ENCODE data around the gene SMAD3.
"Not testable (repeated sequence)": the region's sequence is repeated elsewhere in the genome, so short reads cannot be mapped to it uniquely, and the experiment has no call there.

Gene SMAD3

GRCh38 chr15:67063689-67064606, 1.5 kb upstream of the SMAD3 start:
- DNase-seq, result peak in 3 of 6 experiments; percentile 14 to 64 (median 30)

- peak in 4 of 6 experiments; percentile 18 to 56 (median 44) for DNase-seq
Measured at GRCh38 chr15:67064607-67065530, 533 bp upstream of the SMAD3 start.

- peak in 4 of 6 experiments; percentile 4 to 41 (median 25) for DNase-seq
Measured at GRCh38 chr15:67066041-67066958, 898 bp downstream of the SMAD3 start.

- DNase-seq, result no peak
Measured at GRCh38 chr15:67066959-67067853, 1.8 kb downstream of the SMAD3 start.

- peak in 2 of 6 experiments; percentile 8 to 17 for DNase-seq
Measured at GRCh38 chr15:67067930-67068551, 2.6 kb downstream of the SMAD3 start.

GRCh38 chr15:67068710-67069400, 3.5 kb downstream of the SMAD3 start:
- peak in 3 of 6 experiments; percentile 27 to 52 (median 43) for DNase-seq

- DNase-seq, result no peak
Measured at GRCh38 chr15:67070150-67070549, 4.7 kb downstream of the SMAD3 start.

- no peak for DNase-seq
Measured at GRCh38 chr15:67070892-67071664, 5.7 kb downstream of the SMAD3 start.

- no peak for DNase-seq
Measured at GRCh38 chr15:67072442-67072841, 7.0 kb downstream of the SMAD3 start.

- DNase-seq, result peak in 1 of 6 experiments; percentile 5
Measured at GRCh38 chr15:67072958-67073357, 7.6 kb downstream of the SMAD3 start.

GRCh38 chr15:67074886-67075229, 9.5 kb downstream of the SMAD3 start:
- DNase-seq, result no peak

GRCh38 chr15:67075555-67076135, 10.2 kb downstream of the SMAD3 start:
- DNase-seq, result not testable (repeated sequence)

GRCh38 chr15:67076147-67076843, 10.9 kb downstream of the SMAD3 start:
- no peak for DNase-seq

- no peak for DNase-seq
Measured at GRCh38 chr15:67077641-67078215, 12.3 kb downstream of the SMAD3 start.

GRCh38 chr15:67079361-67079760, 14.0 kb downstream of the SMAD3 start:
- DNase-seq, result no peak

- no peak for DNase-seq
Measured at GRCh38 chr15:67080118-67080899, 14.9 kb downstream of the SMAD3 start.

- DNase-seq, result peak in 1 of 6 experiments; percentile 22
Measured at GRCh38 chr15:67080900-67081431, 15.6 kb downstream of the SMAD3 start.

Data from stimulated activated naive CD4-positive, alpha-beta T cell (primary cell).